GM12864 (cell line): ENCODE data around the gene CSF3R.
A peak's percentile ranks its signal among the peaks of the same experiment; 100 is the strongest.

ENCODE experiments used
- DNase-seq: peaks from one replicate; pipeline ENCODE4 v3.0.0-alpha.2; 2011; ENCODE audit warnings: low read depth
- H3K4me3 ChIP-seq: 2 replicates; pipeline ENCODE4 v1.5.1; 2011; ENCODE audit warnings: mild to moderate bottlenecking, low read depth, low read length, control low read depth
- CTCF ChIP-seq: IDR thresholded peaks from 2 replicates; pipeline ENCODE4 v1.5.1; 2011; ENCODE audit warnings: low read depth, mild to moderate bottlenecking, moderate library complexity, low read length, control low read depth, inconsistent platforms; ENCODE audit errors: missing control alignments

CSF3R gene

GRCh38 chr1:36447450-36447849 is 35.3 kb downstream of the CSF3R start:
- no peak for TF ChIP-seq CTCF
- DNase-seq = no peak

DNA sequence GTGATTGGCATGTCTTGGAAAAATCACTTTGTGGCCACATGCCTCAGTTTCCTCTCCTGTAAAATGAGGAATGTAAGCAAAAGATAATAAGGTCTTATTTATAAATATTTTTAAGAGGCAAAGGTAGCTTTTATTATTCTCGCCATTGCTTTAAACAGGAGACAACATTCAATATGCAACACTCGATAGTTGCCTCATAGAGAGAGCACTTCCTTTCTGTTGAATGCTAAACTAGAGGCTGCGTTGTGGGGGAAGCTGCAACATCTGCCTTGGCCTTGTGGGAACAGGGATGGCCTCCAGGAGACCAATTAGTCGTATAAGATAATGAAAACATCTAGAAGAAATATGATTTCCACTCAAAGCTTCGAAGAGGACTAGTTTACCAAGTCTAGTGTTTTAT is 36.0 kb downstream of the CSF3R start:
- no peak for DNase-seq
- no peak for TF ChIP-seq CTCF
- no peak overlapping the region for H3K4me3 ChIP-seq

More at GRCh38 chr1:36447450-36447849, 35.3 kb downstream of the CSF3R start:
- H3K4me3 ChIP-seq = no peak overlapping the region

DNA sequence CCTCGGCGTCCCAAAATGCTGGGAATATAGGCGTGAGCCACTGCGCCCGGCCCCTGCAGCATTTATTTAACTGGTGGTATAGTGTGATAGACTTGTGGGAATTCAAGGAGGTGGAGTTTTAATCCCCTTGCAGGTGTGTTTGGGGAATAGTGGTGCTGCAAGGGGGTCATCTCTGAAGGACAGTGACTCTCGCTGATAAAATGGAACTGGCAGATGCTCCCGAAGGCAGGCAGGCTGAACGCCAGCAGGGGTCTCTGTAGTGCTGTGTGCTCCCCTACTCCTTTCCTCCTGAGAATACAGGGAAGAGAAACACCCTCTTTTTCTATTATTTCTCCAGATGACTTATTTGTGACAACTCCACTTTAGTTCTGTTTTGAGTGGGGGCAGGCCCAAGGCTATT is 36.4 kb downstream of the CSF3R start:
- TF ChIP-seq CTCF = peak; percentile 62
- H3K4me3 ChIP-seq = no peak overlapping the region
- DNase-seq = no peak

GRCh38 chr1:36443297-36443696 is 39.4 kb downstream of the CSF3R start:
- no peak for TF ChIP-seq CTCF

GRCh38 chr1:36442337-36442736 is 40.4 kb downstream of the CSF3R start:
- no peak for TF ChIP-seq CTCF
- DNase-seq = no peak
- H3K4me3 ChIP-seq = no peak overlapping the region

More at GRCh38 chr1:36443297-36443696, 39.4 kb downstream of the CSF3R start:
- no peak for DNase-seq
- no peak overlapping the region for H3K4me3 ChIP-seq

- no peak overlapping the region for H3K4me3 ChIP-seq
- TF ChIP-seq CTCF = no peak
- no peak for DNase-seq
Observed at GRCh38 chr1:36440646-36441045, 42.1 kb downstream of the CSF3R start.

- no peak for TF ChIP-seq CTCF
- H3K4me3 ChIP-seq = no peak overlapping the region
- no peak for DNase-seq
Observed at GRCh38 chr1:36440044-36440443, 42.7 kb downstream of the CSF3R start.
